K562 (cell line): ENCODE data around the gene RNASET2. TPM values are rescaled to one million over a fixed set of nuclear protein-coding genes. Genes with fewer than 3 reads are reported as not detected.

Experiments used
- ATAC-seq: fragments of 200-7000 bp; cut with Tn5 transposase; 3 replicates; pipeline ENCODE4 v1.9.1; 2020; ENCODE audit warnings: moderate library complexity
- BruUV-seq: library from RNA; stranded (reverse); fragments of 400-500 nt; replicated peaks from 2 replicates; lab custom pipeline; 2021; lab: Mats Ljungman, UMichigan
- CTCF ChIA-PET: fragments of 300-600 bp; formaldehyde crosslinking; extraction: SDS; loops from one replicate; lab custom pipeline; 2021; ENCODE audit warnings: low intra/inter-chr PET ratio; lab: Yijun Ruan, JAX
- POLR2A ChIA-PET: fragments of 300-600, 350-650 bp; sonication (Branson Sonifier 250); formaldehyde crosslinking; extraction: SDS; loops from one replicate; lab custom pipeline; 2021; ENCODE audit warnings: antibody characterized with exemption, inconsistent platforms; lab: Yijun Ruan, JAX
- DNase-seq, 4 experiments: peaks; one replicate each; pipeline versions ENCODE4 v3.0.0 to v3.0.0-alpha.2; 2011 to 2018; ENCODE audit warnings: low spot score in 3 of 4, mixed read lengths in 3 of 4; ENCODE audit errors: extremely low read depth in 1 of 4
- FAIRE-seq: peaks from 2 replicates; lab custom pipeline; 2011; peaks lifted over from hg19 to GRCh38; lab: Jason Lieb, UNC
- H2AFZ ChIP-seq: 2 replicates; pipeline ENCODE4 v1.6.0; 2011; ENCODE audit warnings: low read depth, low read length, control low read depth, inconsistent platforms
- H3K27ac ChIP-seq: fragments of 200-600 bp; 3 replicates; pipeline ENCODE4 v1.8.0; 2011; ENCODE audit warnings: low read depth, mild to moderate bottlenecking, control low read depth, inconsistent platforms, low read length, moderate library complexity, mixed read lengths; ENCODE audit errors: extremely low read depth
- H3K27me3 ChIP-seq, 2 experiments: fragments of 300-600 bp in 1 of 2; 2 replicates in 1 of 2; 3 replicates in 1 of 2; pipeline versions ENCODE4 v1.6.0 to v1.8.0; 2011; ENCODE audit warnings: inconsistent platforms in 2 of 2, low read length in 2 of 2, mild to moderate bottlenecking in 1 of 2, mixed read lengths in 1 of 2, moderate library complexity in 1 of 2; ENCODE audit not compliant: control insufficient read depth in 2 of 2, insufficient read depth in 2 of 2
- H3K36me3 ChIP-seq: fragments of 300-600 bp; 3 replicates; pipeline ENCODE4 v1.8.0; 2011; ENCODE audit warnings: mild to moderate bottlenecking, low read length, inconsistent platforms; ENCODE audit not compliant: control insufficient read depth, insufficient read depth
- H3K4me1 ChIP-seq, 2 experiments: fragments of 200-600 bp in 1 of 2; replicated peaks in 1 of 2; 2 replicates in 1 of 2; 3 replicates in 1 of 2; pipeline versions ENCODE4 v1.5.1 to v1.8.0; 2011; ENCODE audit warnings: inconsistent platforms in 2 of 2, low read length in 2 of 2, mild to moderate bottlenecking in 1 of 2, mixed read lengths in 1 of 2, moderate library complexity in 1 of 2; ENCODE audit not compliant: control insufficient read depth in 2 of 2, insufficient read depth in 2 of 2
- H3K4me2 ChIP-seq: 2 replicates; pipeline ENCODE4 v1.6.1; 2011; ENCODE audit warnings: low read length, control low read depth, inconsistent platforms, mixed read lengths; ENCODE audit not compliant: insufficient read depth
- H3K4me3 ChIP-seq: fragments of 200-600 bp; sonication (generic), shearing (Covaris generic); 2 replicates; pipeline ENCODE4 v1.5.1; 2016; ENCODE audit warnings: control low read depth, inconsistent platforms
- H3K79me2 ChIP-seq: fragments of 200-600 bp; 3 replicates; pipeline ENCODE4 v1.8.0; 2011; ENCODE audit warnings: low read length, inconsistent platforms; ENCODE audit not compliant: control insufficient read depth, insufficient read depth
- H3K9ac ChIP-seq, 2 experiments: 2 replicates each; pipeline versions ENCODE4 v1.6.0 to v1.6.1; 2011; ENCODE audit warnings: low read depth in 2 of 2, low read length in 2 of 2, control low read depth in 1 of 2, inconsistent platforms in 1 of 2, mild to moderate bottlenecking in 1 of 2, mixed read lengths in 1 of 2; ENCODE audit not compliant: insufficient read depth in 1 of 2
- H3K9me1 ChIP-seq: one replicate; pipeline ENCODE4 v1.6.0; 2011; ENCODE audit warnings: inconsistent platforms, mild to moderate bottlenecking, low read length, moderate library complexity; ENCODE audit not compliant: control insufficient read depth, insufficient read depth
- H3K9me3 ChIP-seq: replicated peaks from 2 replicates; pipeline ENCODE4 v1.5.1; 2011; ENCODE audit warnings: low read depth, low read length, inconsistent platforms; ENCODE audit not compliant: control insufficient read depth, insufficient read depth
- H4K20me1 ChIP-seq: replicated peaks from 2 replicates; pipeline ENCODE4 v1.6.1; 2011; ENCODE audit warnings: low read length, inconsistent platforms, mixed read lengths; ENCODE audit not compliant: control insufficient read depth, insufficient read depth
- CBX5 ChIP-seq: IDR thresholded peaks from 2 replicates; pipeline ENCODE4 v1.6.1; 2014; ENCODE audit warnings: low read depth, borderline replicate concordance
- ESRRB ChIP-seq: fragments of 250-450 bp; sonication (Bioruptor Pico); IDR thresholded peaks from 2 replicates; pipeline ENCODE4 v1.5.0; 2020; ENCODE audit warnings: mild to moderate bottlenecking, moderate library complexity, borderline replicate concordance
- HCFC1 ChIP-seq: IDR thresholded peaks from 2 replicates; pipeline ENCODE4 v1.6.1; 2012; ENCODE audit warnings: low read depth, low read length, improper control_type of control experiment
- MCM5 ChIP-seq: fragments of 450-650 bp; IDR thresholded peaks from 2 replicates; pipeline ENCODE4 v1.6.1; 2016; ENCODE audit warnings: low read depth
- MCM7 ChIP-seq, 2 experiments: fragments of 450-650 bp; IDR thresholded peaks; 2 replicates each; pipeline ENCODE4 v1.6.1; 2016 to 2018
- NEUROD1 ChIP-seq: fragments of 150-350 bp; IDR thresholded peaks from 2 replicates; pipeline ENCODE4 v1.6.1; 2014; ENCODE audit warnings: borderline replicate concordance, low read length, low read depth; ENCODE audit not compliant: partially characterized antibody
- PBX2 ChIP-seq, 2 experiments: IDR thresholded peaks in 1 of 2; conservative IDR thresholded peaks in 1 of 2; 2 replicates each; pipeline ENCODE4 v1.6.1; 2016; ENCODE audit warnings: low read depth in 2 of 2, mild to moderate bottlenecking in 1 of 2, missing compliant biosample characterization in 1 of 2, missing genetic modification characterization in 1 of 2, moderate library complexity in 1 of 2
- POLR2G ChIP-seq: fragments of 200-400 bp; formaldehyde crosslinking; IDR thresholded peaks from 2 replicates; pipeline ENCODE4 v1.6.1; 2017; ENCODE audit warnings: low read depth, mild to moderate bottlenecking, antibody characterized with exemption, low read length, moderate library complexity
- TFE3 ChIP-seq: fragments of 450-650 bp; formaldehyde crosslinking; IDR thresholded peaks from 2 replicates; pipeline ENCODE4 v1.4.0; 2020; ENCODE audit warnings: mild to moderate bottlenecking, mixed read lengths
- ZNF311 ChIP-seq: fragments of 250-450 bp; sonication (Bioruptor Pico); IDR thresholded peaks from 2 replicates; pipeline ENCODE4 v1.4.0; 2020; ENCODE audit warnings: mild to moderate bottlenecking, moderate library complexity
- ZNF316 ChIP-seq: fragments of 450-650 bp; IDR thresholded peaks from 2 replicates; pipeline ENCODE4 v1.6.1; 2016
- ZNF347 ChIP-seq: fragments of 450-650 bp; formaldehyde crosslinking; IDR thresholded peaks from 2 replicates; pipeline ENCODE4 v1.4.0; 2020; ENCODE audit warnings: low read depth, mild to moderate bottlenecking, moderate library complexity
- WGBS: fragments of 100-300 bp; shearing (Covaris generic); methylation state at CpG from one replicate; pipeline ENCODE4 v1.1.6; 2016; ENCODE audit warnings: low coverage, mixed read lengths; ENCODE audit not compliant: insufficient coverage; ENCODE audit errors: missing lambda C conversion rate; 5-methylcytosine and 5-hydroxymethylcytosine counted together
- in situ Hi-C: fragments of 300-500 bp; cut with MboI; formaldehyde crosslinking; loops from 4 replicates; pipeline ENCODE4 v1.15.0; 2018; ENCODE audit warnings: inconsistent platforms, mixed read lengths
- intact Hi-C: fragments of 100-400 bp; cut with micrococcal nuclease; formaldehyde crosslinking; loops from 2 replicates; pipeline ENCODE4 v1.14.2; 2022
- polyA plus RNA-seq, 8 experiments: library from polyadenylated mRNA; depleted of rRNA in 4 of 8; stranded (reverse) in 5 of 8; unstranded in 3 of 8; fragments of >200 nt; fragmentation: Nextera tagmentation in 2 of 8; fragmentation: Illumina TruSeq in 1 of 8; extraction: Ambion mirVana in 2 of 8; extraction: Trizol in 1 of 8; gene quantifications; 2 replicates each; pipeline versions ENCODE4 v1.2.1 to v1.2.3, GENCODE V29; 2011 to 2014; ENCODE audit warnings: inconsistent platforms in 1 of 8, missing spikeins in 1 of 8
- total RNA-seq, 7 experiments: library from RNA; depleted of rRNA in 6 of 7; stranded (reverse); fragments of >200 nt in 6 of 7; fragmentation: Illumina TruSeq in 2 of 7; extraction: Trizol in 2 of 7; gene quantifications; 2 replicates each; pipeline versions ENCODE4 v1.2.1 to v1.2.3, GENCODE V29; 2011 to 2021; ENCODE audit warnings: low replicate concordance in 1 of 7

Gene RNASET2
- total and polyA plus RNA-seq, 9 of the 15 experiments (the other 6 are each of a cell fraction or from before 2014, with no cell fraction given): 7.4 to 141 (median 91.3) TPM

DNA sequence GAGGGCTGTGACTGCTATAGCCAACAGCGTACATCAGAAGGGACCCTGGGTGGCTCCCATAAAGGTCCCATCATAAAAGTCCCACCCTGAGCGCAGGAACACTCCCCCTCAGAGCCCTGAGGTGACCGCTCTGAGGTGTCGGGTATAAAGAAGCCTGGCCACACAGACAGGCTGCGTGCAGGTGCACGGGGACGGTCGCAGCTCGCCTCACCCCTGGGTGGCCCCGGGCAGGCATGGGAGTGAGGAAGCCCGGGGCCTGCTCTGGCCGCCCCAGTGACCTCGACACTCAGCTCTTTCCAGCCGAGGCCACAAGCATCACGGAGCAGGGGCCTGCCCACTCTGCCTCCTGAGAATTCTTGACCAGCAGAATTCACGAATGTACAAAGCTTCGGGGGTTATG is 14.4 kb upstream of the RNASET2 start:
- BruUV-seq: no TSS peak
- H3K27me3 ChIP-seq: no peaks in the 10 kb centered on the region
- POLR2A ChIA-PET: interaction anchor here (1.7 kb wide), 1 partner anchor 14 kb away, joined by 4 read pairs; the partner anchor contains the start of gene RNASET2
- no peak for TF ChIP-seq ZNF311 (CRISPR knock-in tag)
- TF ChIP-seq ESRRB (CRISPR knock-in tag): no peak
- TF ChIP-seq POLR2G: 0 out of 2 replicates have a peak, but pooled peaks have one; percentile 34
- no peak overlapping the region for H3K27ac ChIP-seq
- H3K79me2 ChIP-seq: no peaks in the 10 kb centered on the region
- H3K36me3 ChIP-seq: peaks cover 21% of the 10 kb centered on the region; the same call in 2 of the 3 replicates
- intact Hi-C loops (no loop called here), in situ Hi-C loops (no loop called here)
- no peak for FAIRE-seq
- no peak overlapping the region for H3K4me2 ChIP-seq
- no peaks in the 10 kb centered on the region for H3K9me1 ChIP-seq
- no peaks in the 10 kb centered on the region for H4K20me1 ChIP-seq
- H3K4me1 ChIP-seq: no peaks in the 10 kb centered on the region
- ATAC-seq: no peak
- no peak overlapping the region for H3K4me3 ChIP-seq
- no peak overlapping the region for H3K9ac ChIP-seq
- no peak for DNase-seq
- CTCF ChIA-PET: no interaction called here
- 94% methylated on average over 17 of the region's 17 CpGs for whole genome bisulfite sequencing
- H3K9me3 ChIP-seq: peaks cover 8% of the 10 kb centered on the region
- no peak overlapping the region for H2AFZ ChIP-seq

DNA sequence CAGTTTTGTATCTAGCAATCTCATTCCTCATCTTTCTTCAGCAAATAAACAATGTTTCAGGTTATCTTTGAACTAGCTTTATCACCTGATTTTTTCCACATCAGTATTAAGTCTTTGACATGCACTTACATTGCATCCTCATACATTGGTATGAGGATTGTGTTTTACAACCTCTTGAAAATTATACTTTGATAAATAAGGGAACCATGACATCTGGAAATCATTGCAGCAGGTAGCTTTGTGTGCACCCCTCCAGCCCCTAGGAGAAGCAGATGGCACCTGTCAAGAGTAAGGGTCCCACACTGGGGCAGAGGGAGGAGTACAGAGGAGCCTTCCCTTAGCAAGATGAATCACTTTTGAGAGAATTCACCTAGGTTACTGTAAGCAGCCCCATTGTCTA is 13.7 kb upstream of the RNASET2 start:
- no peak overlapping the region for H3K9ac ChIP-seq
- BruUV-seq: no TSS peak
- TF ChIP-seq HCFC1 (no peak), NEUROD1 (no peak), TFE3 (CRISPR knock-in tag) (no peak), ZNF316 (no peak), MCM5 (no peak), PBX2 (CRISPR knock-in tag; IDR thresholded peaks at IDR 0.05; ENCODE audit: low read depth) (no peak), PBX2 (tag; conservative IDR thresholded peaks at IDR 0.05; ENCODE audit: low read depth) (no peak), CBX5 (no peak), ZNF347 (CRISPR knock-in tag) (no peak), MCM7 (IDR thresholded peaks at IDR 0.05) (no peak)

More for the DNA sequence above, 13.7 kb upstream of the RNASET2 start:
- DNase-seq: no peak
- FAIRE-seq: no peak
- H3K4me2 ChIP-seq: no peak overlapping the region
- in situ Hi-C loops (no loop called here), intact Hi-C loops (no loop called here)
- no peak overlapping the region for H3K27ac ChIP-seq
- H3K27me3 ChIP-seq: no peaks in the 10 kb centered on the region
- POLR2A ChIA-PET: no interaction called here
- H3K4me3 ChIP-seq: no peak overlapping the region
- peaks cover 10% of the 10 kb centered on the region for H3K9me3 ChIP-seq
- H4K20me1 ChIP-seq: no peaks in the 10 kb centered on the region
- H3K9me1 ChIP-seq: no peaks in the 10 kb centered on the region
- peaks cover 21% of the 10 kb centered on the region; the same call in 2 of the 3 replicates for H3K36me3 ChIP-seq
- no peaks in the 10 kb centered on the region for H3K4me1 ChIP-seq
- H3K79me2 ChIP-seq: no peaks in the 10 kb centered on the region
- H2AFZ ChIP-seq: no peak overlapping the region
- ATAC-seq: no peak
- CTCF ChIA-PET: no interaction called here
